PC-9 (cell line): ENCODE measurements around the gene C19orf38. TPM values are rescaled to one million over a fixed set of nuclear protein-coding genes. Genes with fewer than 3 reads are reported as not detected.

Experiments used
- BruUV-seq: library from RNA; stranded (reverse); fragments of 400-500 nt; replicated peaks from 2 replicates; lab custom pipeline; 2021; lab: Mats Ljungman, UMichigan
- CTCF ChIA-PET: fragments of 300-600 bp; sonication (Branson Sonifier 250); formaldehyde crosslinking; loops from one replicate; lab custom pipeline; 2022; ENCODE audit warnings: antibody characterized with exemption; lab: Charles Lee
- POLR2A ChIA-PET: fragments of 300-600 bp; sonication (Branson Sonifier 250); formaldehyde crosslinking; loops from one replicate; lab custom pipeline; 2022; ENCODE audit warnings: antibody characterized with exemption; ENCODE audit not compliant: unreplicated experiment; lab: Charles Lee
- DNase-seq, 2 experiments: peaks; one replicate each; pipeline versions ENCODE4 v3.0.0 to v3.0.0-alpha.2; 2015 to 2022; ENCODE audit warnings: mixed read lengths in 1 of 2
- H2AFZ ChIP-seq: fragments of 200-600 bp; sonication (generic); 2 replicates; pipeline ENCODE4 v1.8.1; 2017; ENCODE audit warnings: antibody characterized with exemption
- H3F3A ChIP-seq: fragments of 200-600 bp; sonication (generic); 2 replicates; pipeline ENCODE4 v1.8.1; 2017; ENCODE audit warnings: antibody characterized with exemption, mild to moderate bottlenecking, low read depth; ENCODE audit not compliant: insufficient read depth
- H3K27ac ChIP-seq: fragments of 200-600 bp; sonication (generic); 2 replicates; pipeline ENCODE4 v1.6.1; 2016; ENCODE audit warnings: mixed run types
- H3K27me3 ChIP-seq: fragments of 200-600 bp; sonication (generic); 2 replicates; pipeline ENCODE4 v1.6.1; 2016; ENCODE audit warnings: low read depth, mixed run types; ENCODE audit not compliant: insufficient read depth
- H3K36me3 ChIP-seq: fragments of 200-600 bp; sonication (generic); 2 replicates; pipeline ENCODE4 v1.6.1; 2016; ENCODE audit warnings: low read depth, mixed run types
- H3K4me1 ChIP-seq: fragments of 200-600 bp; sonication (generic); replicated peaks from 2 replicates; pipeline ENCODE4 v1.6.1; 2016; ENCODE audit warnings: mixed run types; ENCODE audit not compliant: insufficient read depth
- H3K4me2 ChIP-seq: fragments of 200-600 bp; sonication (generic); 2 replicates; pipeline ENCODE4 v1.6.1; 2017; ENCODE audit warnings: mixed run types
- H3K4me3 ChIP-seq: fragments of 200-600 bp; sonication (generic); 2 replicates; pipeline ENCODE4 v1.6.1; 2016; ENCODE audit warnings: mixed run types
- H3K79me2 ChIP-seq: fragments of 200-600 bp; sonication (generic); 2 replicates; pipeline ENCODE4 v1.6.1; 2017; ENCODE audit warnings: low read depth, mixed run types
- H3K9me2 ChIP-seq: fragments of 200-600 bp; sonication (generic); 2 replicates; pipeline ENCODE4 v1.8.1; 2017; ENCODE audit warnings: mild to moderate bottlenecking; ENCODE audit not compliant: insufficient read depth
- H3K9me3 ChIP-seq: fragments of 200-600 bp; sonication (generic); 2 replicates; pipeline ENCODE4 v1.8.1; 2016; ENCODE audit warnings: low read depth; ENCODE audit not compliant: insufficient read depth
- H4K20me1 ChIP-seq: fragments of 200-600 bp; sonication (generic); 2 replicates; pipeline ENCODE4 v1.8.1; 2017; ENCODE audit not compliant: insufficient read depth
- CTCF ChIP-seq: fragments of 200-600 bp; sonication (generic); conservative IDR thresholded peaks from 2 replicates; pipeline ENCODE4 v1.6.1; 2017; ENCODE audit warnings: mixed run types, antibody characterized with exemption, mild to moderate bottlenecking, moderate library complexity
- EZH2 ChIP-seq: fragments of 200-600 bp; sonication (generic); IDR thresholded peaks from 2 replicates; pipeline ENCODE4 v1.8.0; 2017; ENCODE audit warnings: antibody characterized with exemption, low read depth
- intact Hi-C: fragments of 100-400 bp; cut with micrococcal nuclease; formaldehyde crosslinking; loops from one replicate; pipeline ENCODE4 v1.10.0; 2022; ENCODE audit not compliant: unreplicated experiment
- total RNA-seq: library from RNA; stranded (reverse); gene quantifications from 2 replicates; pipeline ENCODE4 v1.2.3, GENCODE V29; 2021

C19orf38 gene
- total RNA-seq, 1 experiment from 2014 or later, result 0.59 TPM

DNA sequence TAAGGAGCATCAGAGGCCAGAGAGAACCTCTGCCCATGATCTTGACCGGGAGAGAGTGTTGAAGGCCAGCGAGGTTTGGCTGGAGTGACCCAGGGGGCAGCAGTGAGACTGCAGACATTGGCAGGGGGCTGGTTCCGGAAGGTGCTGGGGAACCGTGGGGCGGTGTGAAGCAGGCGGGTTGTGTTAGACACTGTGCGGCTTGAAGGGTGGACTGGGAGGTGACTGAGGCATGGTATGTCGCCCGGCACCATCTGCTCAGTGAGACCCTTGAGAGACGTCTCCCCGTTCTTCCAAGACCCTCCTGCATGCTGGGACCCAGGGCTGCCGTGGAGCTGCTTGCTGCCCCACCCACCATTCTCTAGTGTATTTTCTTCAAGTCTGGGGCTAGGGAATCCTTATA is 47.7 kb downstream of the C19orf38 start:
- Histone ChIP-seq H3K4me2 (no peak overlapping the region), H3K9me3 (no peaks in the 10 kb centered on the region), H3K36me3 (no peaks in the 10 kb centered on the region), H3K4me3 (no peak overlapping the region), H3K79me2 (peaks cover 69% of the 10 kb centered on the region), H3F3A (peaks cover 33% of the 10 kb centered on the region), H3K27me3 (no peaks in the 10 kb centered on the region), H4K20me1 (peaks cover 52% of the 10 kb centered on the region), H3K4me1 (peaks cover 37% of the 10 kb centered on the region), H3K27ac (no peak overlapping the region), H2AFZ (no peak overlapping the region), H3K9me2 (no peaks in the 10 kb centered on the region)
- BruUV-seq, result no TSS peak
- CTCF ChIA-PET, result no interaction called here
- POLR2A ChIA-PET, result interaction anchor here (0.6 kb wide), 1 partner anchor 12 kb away, joined by 4 read pairs; no protein-coding TSS in a partner anchor
- TF ChIP-seq CTCF, result no peak
- TF ChIP-seq EZH2, result no peak
- intact Hi-C loops, result no loop called here
- no peak for DNase-seq

- POLR2A ChIA-PET, result no interaction called here
- Histone ChIP-seq H3K4me1 (peaks cover 37% of the 10 kb centered on the region), H3F3A (peaks cover 33% of the 10 kb centered on the region), H3K36me3 (no peaks in the 10 kb centered on the region), H3K27ac (no peak overlapping the region), H4K20me1 (peaks cover 52% of the 10 kb centered on the region), H3K27me3 (no peaks in the 10 kb centered on the region), H3K4me3 (no peak overlapping the region), H3K79me2 (peaks cover 71% of the 10 kb centered on the region), H3K9me2 (no peaks in the 10 kb centered on the region), H2AFZ (no peak overlapping the region), H3K9me3 (no peaks in the 10 kb centered on the region), H3K4me2 (no peak overlapping the region)
- intact Hi-C loops, result no loop called here
- TF ChIP-seq EZH2 (no peak), CTCF (no peak)
- DNase-seq, result no peak
- CTCF ChIA-PET, result no interaction called here
- no TSS peak for BruUV-seq
These were observed 48.8 kb downstream of the C19orf38 start for GRCh38 chr19:10896851-10897526.

GRCh38 chr19:10898633-10899032 is 50.4 kb downstream of the C19orf38 start:
- H2AFZ ChIP-seq, result no peak overlapping the region
- H4K20me1 ChIP-seq, result peaks cover 41% of the 10 kb centered on the region
- peaks cover 39% of the 10 kb centered on the region for H3F3A ChIP-seq
- H3K4me3 ChIP-seq, result peak overlapping the region; percentile 8; the same call in 1 of the 2 replicates
- peak in 1 of 2 experiments; percentile 17 for DNase-seq
- peaks cover 37% of the 10 kb centered on the region for H3K4me1 ChIP-seq
- CTCF ChIA-PET, result interaction anchor here (0.6 to 1.3 kb wide), 5 partner anchors 18 to 446 kb away, joined by 3 to 8 read pairs (median 5); no protein-coding TSS in a partner anchor
- H3K9me3 ChIP-seq, result no peaks in the 10 kb centered on the region
- TF ChIP-seq EZH2 (no peak), CTCF (no peak)
- no peaks in the 10 kb centered on the region for H3K27me3 ChIP-seq
- peaks cover 66% of the 10 kb centered on the region for H3K79me2 ChIP-seq
- peaks cover 6% of the 10 kb centered on the region; the same call in 1 of the 2 replicates for H3K36me3 ChIP-seq
- H3K9me2 ChIP-seq, result no peaks in the 10 kb centered on the region
- intact Hi-C loops, result loop anchor here (1.0 to 2.0 kb wide), 2 partner anchors 28 to 30 kb away; partner anchors contain the start of genes CARM1, TIMM29 and YIPF2
- no TSS peak for BruUV-seq
- POLR2A ChIA-PET, result interaction anchor here (0.6 kb wide), 3 partner anchors 30 to 287 kb away, joined by 6 to 27 read pairs (median 8); no protein-coding TSS in a partner anchor
- H3K27ac ChIP-seq, result peak overlapping the region; percentile 35
- H3K4me2 ChIP-seq, result peak overlapping the region; percentile 70
